HG02678 (cell line): ENCODE measurements around the gene BRPF3.

Source experiments
- ATAC-seq: cut with Tn5 transposase; IDR thresholded peaks from one replicate; pipeline ENCODE4 v1.9.1; 2021; ENCODE audit warnings: mild to moderate bottlenecking, moderate library complexity; ENCODE audit not compliant: unreplicated experiment

The BRPF3 gene

DNA sequence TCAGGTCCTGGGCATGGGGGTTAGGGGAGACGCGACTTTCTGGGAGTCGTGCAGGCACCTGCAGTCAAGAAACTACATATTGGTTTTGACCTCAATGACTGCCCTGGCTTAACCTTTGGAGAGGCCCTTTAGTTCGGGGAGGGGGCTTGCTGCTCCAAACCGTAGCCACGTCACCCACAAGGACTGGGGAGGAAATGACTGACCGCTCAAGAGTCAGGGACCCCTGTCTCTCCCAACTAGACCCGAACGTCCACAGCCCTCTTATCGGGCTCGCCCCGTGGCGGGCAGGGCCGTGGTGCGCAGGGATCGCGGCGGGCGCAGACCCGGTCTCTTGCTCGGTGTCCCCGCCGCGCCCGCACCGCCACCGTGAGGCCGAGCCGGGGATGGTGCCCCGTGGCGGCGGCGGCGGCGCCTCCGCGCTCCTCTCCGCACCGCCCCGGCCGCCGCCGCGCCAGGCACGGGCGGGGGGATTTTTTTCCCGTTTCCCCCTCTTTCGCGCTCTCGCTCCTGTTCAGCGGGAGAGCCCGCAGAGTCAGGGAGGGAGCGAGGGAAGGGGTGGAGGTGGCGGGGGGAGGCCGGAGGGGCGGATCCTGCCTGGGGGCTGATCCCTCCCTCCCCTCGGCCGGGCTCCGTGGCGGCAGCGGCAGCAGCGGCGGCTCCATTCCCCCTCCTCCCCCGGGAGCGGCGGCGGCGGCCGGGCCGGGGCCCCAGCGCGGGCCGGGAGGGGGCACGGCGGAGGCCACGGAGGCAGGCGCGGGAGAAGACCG, at the start of gene BRPF3:
Gene BRPF3, plus strand, starts transcription at position 632 of the 767 bp plus-strand sequence. CDS start 3,579 bp downstream, outside the sequence.
- ATAC-seq = peak; percentile 59

DNA sequence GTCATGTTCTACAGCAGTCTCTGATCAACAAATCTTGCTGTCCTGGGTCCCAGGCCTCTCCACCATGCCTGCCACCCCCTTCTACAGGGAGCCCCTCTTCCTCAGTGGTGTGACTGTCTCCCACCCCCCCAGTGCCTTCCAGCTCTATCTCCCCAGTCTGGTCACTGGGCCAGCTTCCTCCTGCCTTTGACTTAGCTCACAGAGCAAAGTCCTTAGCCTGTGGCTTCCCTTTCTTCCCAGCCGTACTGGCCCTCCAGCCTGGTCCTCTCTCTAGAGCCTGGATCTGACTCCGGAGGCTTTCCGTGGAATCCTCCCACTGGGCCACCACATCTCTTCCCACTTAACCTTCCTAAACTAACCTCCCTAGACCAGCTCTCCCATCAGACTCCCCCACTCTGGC, 49.2 kb upstream of the BRPF3 start:
- no peak for ATAC-seq

DNA sequence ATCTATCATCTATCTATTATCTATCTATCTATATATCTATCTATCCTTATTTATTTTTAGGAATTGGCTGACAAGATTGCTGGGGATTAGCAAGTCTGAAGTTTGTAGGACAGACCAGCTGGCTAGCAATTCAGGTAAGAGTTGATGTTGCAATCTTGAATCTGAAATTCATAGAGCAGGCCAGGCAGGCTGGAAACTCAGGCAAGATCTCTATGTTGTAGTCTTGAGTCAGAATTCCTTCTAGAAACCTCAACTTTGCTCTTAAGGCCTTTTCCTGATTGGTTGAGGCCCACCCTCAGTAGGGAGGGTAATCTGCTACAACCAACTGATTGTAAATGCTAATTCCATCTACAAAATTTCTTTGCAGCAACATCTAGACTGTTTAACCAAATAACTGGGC, 47.1 kb upstream of the BRPF3 start:
- ATAC-seq = no peak

DNA sequence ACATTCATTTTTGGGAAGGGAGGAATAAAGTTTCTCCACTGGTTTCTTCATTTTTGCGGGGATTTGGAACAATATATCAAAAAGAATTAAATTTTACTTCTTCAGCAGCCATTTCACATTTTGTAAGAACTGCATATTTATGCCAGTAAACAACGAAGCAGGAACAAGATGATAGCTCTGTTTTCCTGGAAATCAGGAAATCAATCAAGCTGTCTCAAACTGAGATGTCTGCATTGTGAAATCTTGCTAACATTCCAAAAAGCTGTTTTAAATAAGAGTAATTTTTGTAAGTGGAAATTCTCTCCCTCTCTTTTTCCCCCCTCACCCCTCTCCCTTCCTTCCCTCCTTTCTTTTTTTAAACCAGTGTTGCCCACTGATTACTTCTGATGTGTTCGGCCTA, 46.3 kb upstream of the BRPF3 start:
- no peak for ATAC-seq

DNA sequence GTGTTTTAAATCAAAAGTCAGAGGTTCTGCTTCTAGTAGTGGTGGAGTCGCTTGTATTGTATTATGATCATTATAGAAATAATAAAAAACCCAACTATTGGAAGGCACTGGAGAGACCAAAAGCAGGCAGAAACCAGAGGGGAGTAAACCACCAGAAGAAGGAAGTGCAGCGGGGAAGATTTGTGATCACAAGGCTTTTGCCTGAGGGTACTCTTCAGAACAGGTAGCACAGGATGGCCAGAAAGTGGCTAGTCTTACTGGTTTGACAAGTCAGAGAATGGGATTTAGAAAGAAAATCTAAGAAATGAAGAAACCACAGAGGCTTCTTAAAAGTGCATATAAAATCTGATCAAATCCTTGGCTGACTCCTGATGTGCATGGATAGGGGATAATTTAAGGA, 42.3 kb upstream of the BRPF3 start:
- no peak for ATAC-seq

DNA sequence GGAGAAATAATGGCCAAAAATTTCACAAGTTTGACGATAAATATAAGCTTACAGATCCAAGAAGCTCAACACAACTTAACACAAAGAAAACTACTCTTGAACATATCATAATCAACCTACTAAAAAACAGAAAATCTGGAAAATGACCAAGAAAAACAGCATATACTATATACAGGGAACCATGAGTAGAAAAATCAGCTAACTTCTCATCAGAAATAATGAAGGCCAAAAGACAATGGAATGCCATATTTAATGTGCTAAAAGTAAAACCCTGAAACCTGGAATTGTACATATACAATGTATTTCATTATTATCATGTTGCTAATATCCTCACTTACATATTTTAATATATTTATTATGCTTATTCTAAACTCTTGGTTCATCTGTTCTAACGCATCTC, 40.9 kb upstream of the BRPF3 start:
- no peak for ATAC-seq

DNA sequence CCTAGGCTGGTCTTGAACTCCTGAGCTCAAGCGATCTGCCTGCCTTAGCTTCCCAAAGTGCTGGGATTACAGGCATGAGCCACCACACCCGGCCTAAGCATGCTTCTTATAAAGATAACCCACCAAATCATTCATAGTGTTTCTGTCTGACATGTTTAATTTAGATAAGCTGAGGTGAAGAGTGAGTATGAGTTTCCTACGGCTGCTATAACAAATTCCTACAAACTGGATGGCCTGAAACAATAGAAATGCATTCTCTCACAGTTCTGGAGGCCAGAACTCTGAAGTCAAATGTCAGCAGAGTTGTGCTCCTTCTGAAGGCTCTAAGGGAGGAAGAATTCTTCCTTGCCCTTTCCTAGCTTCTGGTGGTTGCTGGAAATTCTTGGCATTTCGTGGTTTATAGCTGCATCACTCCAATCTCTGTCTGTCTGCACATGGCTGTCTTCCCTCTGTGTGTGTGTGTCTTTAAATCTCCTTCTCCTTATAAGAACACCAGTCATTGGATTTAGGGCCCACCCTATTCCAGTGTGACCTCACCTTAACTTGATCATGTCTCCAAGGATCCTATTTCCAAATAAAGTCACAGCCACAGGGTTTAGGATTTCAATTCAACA, 36.3 kb upstream of the BRPF3 start:
- no peak for ATAC-seq

DNA sequence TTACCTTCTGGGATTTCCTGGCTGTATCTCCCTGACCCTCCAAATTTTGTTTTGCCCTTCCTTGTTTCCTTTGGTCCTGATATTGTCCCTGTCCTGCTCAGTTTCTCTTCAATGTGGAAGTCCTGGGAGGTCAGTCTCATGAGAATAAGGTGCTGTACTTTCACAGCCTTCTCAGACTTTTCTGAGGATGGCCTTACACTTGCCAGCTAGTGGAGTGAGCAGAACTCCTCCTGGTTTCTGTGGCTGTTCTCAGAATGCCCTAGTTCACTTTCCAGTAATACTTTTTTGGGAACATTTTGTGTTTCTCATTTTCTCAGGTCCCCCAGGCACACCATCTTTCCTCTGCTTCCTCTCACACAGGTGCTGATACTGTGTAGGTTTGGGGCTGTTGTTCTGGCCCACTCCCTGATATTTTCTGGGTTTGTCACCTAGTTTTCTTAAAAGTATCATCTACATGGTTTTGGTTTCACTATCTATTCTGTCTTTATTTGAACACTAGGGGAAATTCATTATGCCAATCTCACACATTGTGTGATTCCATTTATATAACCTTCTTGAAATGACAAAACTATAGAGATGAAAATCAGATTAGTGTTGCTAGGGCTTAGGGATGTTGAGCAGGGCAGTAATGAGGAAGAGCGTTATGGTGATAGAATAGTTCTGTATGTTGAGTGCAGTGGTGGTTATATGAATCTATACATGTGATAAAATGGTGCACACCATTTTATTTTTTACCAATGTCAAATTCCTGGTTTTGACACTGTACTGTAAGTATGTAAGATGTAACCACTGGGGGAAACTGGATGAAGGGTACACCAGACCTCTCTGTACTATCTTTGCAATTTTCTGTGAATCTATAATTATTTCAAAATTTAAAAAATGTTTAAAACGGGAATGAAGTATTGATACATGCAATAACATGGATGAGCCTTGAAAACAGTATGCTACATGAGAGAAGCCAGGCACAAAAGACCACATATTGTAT, 27.2 kb upstream of the BRPF3 start:
- ATAC-seq = peak; percentile 49

DNA sequence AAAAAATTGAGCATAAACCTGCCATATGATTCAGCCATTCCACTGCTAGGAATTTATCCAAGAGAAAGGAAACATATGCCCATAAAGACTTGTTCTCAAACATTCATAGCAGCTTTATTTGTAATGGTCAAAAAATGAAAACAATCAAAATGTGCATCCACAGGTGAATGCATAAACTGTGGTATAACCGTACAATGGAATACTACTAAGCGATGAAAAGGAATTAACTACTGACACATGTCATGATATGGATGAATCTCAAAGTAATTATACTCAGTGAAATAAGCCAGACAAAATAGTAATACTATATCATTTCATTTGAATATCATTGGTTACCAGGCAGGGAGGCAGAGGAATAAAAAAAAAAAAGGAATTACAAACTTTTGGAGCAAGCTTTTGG, 25.8 kb upstream of the BRPF3 start:
- ATAC-seq = no peak

DNA sequence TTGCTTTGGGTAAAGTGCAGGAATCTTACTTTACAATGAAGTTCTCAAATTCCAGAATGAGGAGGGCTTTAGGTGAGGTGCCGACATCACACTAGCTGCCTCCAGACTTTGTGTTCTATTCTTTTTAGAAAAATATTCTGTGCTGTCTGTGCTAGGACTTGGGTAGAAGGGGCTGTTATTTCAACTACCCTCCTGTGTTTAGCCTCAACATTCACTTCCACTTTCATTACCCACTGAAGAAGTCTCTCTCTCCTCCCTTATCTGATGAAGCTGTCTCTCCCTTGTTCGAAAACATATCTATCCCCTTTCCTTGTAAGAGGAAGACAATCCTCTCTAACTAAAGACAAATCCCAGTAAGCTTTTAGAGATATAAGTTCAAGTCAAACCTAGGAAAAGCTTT, 25.0 kb upstream of the BRPF3 start:
- no peak for ATAC-seq

DNA sequence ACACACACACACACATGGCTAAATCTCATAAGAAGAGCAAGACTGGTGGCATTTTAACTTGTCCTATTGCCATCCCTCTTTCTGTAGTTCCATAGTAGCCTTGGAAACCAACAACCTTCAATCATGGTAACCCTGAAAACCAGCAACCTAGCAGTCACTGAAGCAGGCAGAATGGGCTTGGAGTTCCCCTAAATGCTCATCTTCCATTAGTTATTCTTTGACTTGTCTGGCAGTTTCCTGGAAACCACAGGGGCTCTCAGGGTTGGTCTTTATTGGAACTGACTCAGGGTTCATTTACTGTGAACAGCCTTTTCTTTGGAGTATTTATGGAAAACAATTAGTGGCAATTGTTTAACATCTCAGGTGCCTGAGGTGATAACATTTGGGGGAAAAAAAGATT, 19.4 kb upstream of the BRPF3 start:
- no peak for ATAC-seq

DNA sequence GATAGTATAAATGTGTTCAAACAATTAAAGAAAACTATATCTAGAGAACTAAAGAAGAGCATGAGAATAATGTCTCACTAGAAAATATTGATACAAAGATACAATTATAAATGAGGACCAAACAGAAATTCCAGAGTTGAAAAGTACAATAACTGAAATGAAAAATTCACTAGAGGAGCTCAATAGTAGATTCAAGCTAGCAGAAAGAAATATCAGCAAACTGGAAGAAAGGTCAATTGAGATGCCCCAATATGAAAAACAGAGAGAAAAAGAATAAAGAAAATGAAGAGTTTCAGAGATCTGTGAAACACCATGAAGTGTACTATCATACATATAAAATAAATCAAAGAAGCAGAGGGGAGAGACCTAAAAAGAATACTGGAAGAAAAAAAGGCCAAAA, 18.0 kb upstream of the BRPF3 start:
- ATAC-seq = no peak

DNA sequence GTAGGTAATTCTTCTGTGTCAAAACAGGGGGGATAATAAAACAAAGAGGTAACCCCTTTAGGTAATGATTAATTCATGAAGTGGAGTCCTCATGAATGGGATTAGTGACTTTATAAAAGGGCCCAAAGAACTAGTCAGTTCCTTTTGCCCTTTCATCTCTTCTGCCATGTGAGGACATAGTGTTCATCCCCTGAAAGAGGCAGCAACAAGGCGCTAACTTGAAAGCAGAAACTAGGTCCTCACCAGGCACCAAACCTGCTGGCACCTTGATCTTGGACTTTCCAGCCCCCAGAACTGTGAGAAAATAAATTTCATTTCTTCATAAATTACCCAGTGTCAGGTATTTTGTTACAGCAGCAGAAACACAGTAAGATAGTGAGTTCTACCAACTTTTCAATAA, 16.4 kb upstream of the BRPF3 start:
- ATAC-seq = no peak

DNA sequence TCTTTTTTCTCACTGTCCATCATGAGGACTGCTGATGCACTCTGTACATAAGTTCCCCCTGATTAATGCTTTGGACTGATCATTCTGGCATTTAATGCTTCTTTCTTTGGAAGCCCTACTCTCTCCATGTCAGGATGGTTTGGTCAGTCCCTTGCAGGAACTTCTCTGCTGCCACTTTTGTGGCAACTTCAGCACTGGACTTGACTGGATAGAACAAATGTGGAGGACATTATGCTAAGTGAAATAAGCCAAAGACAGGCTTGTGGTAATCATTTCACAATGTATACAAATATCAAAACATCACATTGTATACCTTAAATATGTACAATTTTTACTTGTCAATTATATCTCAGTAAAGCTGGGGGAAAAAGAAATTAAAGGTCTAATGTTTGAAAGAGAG, 12.2 kb upstream of the BRPF3 start:
- ATAC-seq = no peak

DNA sequence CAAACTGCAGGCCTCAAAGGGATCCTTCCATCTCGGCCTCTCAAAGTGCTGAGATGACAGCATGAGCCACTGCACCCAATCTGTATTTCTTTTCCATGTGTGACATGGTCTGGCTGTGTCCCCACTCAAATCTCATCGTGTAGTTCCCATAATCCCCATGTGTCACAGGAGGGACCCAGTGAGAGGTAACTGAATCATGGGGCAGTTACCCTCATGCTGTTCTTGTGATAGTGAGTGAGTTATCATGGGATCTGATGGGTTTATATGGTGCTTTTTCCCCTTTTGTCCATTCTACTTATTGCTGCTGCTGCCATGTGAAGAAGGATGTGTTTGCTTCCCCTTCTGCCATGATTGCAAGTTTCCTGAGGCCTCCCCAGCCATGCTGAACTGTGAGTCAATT, 10.3 kb upstream of the BRPF3 start:
- ATAC-seq = no peak

DNA sequence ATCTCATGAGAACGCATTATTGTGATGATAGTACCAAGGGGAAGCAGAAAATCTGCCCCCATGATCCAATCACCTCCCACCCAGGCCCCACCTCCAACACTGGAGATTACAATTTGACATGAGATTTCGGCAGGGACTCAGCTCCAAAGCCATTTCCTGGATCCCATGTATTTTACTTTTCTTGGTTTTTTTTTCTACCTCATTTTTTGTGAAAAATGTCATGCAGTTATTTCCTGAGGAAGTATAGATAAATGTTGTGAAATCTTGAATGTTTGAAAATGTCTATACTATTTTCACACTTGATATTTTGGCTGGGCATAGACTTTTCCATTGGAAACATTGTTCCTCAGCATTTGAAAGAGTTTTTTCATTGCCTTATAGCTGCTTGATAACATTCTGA, 9.1 kb upstream of the BRPF3 start:
- no peak for ATAC-seq

DNA sequence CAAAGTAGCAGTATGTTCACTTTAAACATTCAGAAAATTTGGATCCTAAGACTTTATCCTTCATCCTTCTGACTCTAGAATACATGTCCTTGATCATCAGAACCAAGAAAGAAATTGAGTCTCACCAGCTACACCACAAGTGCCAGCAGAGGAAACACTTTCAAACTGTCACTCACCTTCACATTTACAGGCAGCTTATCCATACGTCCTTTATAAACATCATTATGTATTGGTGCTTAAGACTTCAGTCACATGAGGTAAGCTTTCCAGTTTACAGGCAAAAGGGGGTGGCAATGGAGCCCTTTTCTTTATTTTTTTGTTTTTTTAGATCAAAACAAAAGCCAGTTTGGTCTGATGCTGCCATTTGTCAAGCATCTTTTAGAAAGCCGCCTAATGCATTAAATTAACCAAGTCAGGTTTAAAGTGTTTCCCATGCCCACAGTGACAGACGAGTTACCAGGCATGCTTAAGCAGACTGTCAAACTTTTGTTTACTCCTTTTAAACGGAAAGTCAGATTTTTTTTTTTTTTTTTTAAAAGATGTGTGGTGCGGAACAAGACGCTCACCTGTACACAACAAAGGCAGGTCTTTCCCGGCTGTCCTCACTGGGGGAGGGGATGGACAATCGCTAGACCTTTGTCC, 952 bp upstream of the BRPF3 start:
- no peak for ATAC-seq

DNA sequence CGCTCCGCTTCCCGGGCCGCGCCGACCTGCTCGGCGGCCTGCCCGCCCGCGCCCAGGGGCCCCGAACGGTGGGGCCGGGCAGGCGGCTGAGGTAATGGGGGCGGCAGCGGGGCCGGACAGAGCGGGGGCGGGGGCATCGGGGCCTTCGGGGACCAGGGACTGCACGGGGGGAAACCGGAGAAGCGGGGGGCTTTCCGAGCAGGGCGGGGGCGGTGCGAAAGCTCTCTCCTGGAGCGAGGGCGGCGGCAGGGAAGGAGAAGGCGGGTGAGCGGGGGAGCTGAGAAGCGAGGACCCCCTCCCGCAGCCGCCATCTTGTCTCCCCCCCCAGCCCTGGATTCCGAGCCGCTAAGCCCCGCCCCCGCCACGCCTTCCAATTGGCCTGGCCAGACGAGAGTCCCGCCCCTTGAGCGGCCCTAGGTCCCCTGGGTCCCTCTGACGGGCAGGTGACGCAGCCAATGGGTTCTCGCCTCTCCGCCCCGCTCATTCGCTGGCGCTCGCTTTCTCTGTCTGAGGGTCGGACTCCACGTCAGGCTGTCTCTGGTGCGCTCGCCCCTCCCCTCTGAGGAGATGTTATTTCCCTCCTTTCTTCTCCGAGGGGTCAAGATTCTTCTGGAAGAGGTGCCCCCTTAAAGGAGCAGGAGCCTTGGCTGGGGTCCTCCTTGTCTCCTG, 470 bp downstream of the BRPF3 start:
- peak; percentile 89 for ATAC-seq

DNA sequence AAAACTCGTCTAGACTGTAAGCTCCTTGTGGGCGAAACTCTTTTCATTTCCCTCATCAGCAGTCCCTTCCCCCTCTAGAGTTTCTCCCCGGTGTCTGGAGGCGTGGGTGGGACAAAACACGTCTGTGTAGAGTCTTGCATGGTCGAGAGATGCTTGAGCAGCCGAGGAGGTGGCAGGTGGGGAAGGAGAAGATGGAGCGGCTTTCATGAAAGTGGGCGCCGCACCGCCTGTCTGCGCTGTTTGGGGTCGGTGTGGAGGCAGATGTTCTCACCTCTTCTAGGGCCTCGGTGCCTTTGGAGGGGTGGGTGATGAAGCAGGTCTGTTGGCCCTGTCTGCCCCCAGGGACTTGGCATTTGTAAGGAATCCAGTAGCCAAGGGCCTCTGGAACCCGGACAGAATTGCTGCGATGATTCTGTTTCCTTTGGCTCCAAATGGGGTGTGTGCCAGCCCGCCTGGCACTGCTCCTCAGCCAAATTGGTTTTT, 1.2 kb downstream of the BRPF3 start:
- ATAC-seq = no peak

DNA sequence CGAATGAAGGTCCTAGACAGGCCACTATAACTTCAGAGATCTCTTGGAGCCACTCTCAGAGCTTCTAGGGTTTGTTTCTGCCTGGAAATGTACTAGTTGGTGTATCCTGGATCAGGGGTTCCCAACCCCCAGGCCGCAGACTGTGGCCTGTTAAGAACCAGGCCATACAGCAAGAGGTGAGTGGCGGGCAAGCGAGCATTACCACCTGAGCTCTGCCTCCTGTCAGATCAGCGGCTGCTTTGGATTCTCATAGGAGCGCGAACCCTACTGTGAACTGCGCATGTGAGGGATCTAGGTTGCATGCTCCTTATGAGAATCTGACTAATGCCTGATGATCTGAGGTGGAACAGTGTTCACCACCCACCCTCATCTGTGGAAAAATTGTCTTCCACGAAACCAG, 2.4 kb downstream of the BRPF3 start:
- ATAC-seq = no peak
